M059J (cell line): Measurements from ENCODE around the gene RPTOR. TPM values are rescaled to one million over a fixed set of nuclear protein-coding genes. Genes with fewer than 3 reads are reported as not detected.
A peak's percentile ranks its signal among the peaks of the same experiment; 100 is the strongest.

ENCODE experiments used
- DNase-seq: peaks from one replicate; pipeline ENCODE4 v3.0.0-alpha.2; 2012; ENCODE audit warnings: low read depth
- total RNA-seq: library from RNA; depleted of rRNA; stranded (reverse); fragments of >200 nt; shearing (Covaris generic); gene quantifications from 2 replicates; pipeline ENCODE4 v1.2.3, GENCODE V29; 2014

RPTOR gene
- total RNA-seq, 1 experiment from 2014 or later, result 20.8 TPM

DNA sequence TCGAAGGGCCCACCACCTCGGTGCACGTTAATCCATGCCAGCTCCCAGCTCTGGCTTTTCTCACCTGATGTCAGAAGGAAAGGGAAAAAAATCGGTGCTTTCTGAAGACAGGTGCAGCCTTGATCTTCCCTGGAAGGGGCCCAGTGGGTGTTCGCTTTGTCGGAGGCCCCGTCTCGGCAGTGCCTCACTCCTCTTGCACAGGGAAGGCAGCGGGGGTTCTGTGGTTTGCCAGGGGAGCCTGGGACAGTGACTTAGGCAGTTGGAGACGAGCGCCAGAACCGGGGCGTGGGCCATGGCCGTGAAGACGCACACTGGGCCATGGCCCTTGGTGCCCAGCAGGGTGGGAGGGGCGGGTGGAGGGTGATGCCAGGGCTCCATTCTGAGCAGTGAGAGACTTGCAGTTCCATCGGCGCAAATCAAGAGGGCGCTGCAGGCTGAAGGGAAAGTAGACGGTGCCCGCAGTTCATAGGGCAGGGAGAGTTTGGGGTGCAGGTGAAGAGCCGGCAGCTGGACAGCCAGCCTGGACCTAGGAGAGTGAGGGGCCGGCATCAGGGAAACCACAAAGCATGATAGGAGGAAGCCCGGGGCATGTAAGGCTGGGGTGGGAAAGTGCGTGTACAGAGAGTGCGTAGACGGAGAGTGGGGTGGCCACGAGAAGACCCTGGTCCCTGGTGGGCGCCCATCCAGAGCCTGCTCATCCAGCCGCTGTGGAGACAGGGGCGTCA, 345.7 kb downstream of the RPTOR start:
- DNase-seq, result no peak

DNA sequence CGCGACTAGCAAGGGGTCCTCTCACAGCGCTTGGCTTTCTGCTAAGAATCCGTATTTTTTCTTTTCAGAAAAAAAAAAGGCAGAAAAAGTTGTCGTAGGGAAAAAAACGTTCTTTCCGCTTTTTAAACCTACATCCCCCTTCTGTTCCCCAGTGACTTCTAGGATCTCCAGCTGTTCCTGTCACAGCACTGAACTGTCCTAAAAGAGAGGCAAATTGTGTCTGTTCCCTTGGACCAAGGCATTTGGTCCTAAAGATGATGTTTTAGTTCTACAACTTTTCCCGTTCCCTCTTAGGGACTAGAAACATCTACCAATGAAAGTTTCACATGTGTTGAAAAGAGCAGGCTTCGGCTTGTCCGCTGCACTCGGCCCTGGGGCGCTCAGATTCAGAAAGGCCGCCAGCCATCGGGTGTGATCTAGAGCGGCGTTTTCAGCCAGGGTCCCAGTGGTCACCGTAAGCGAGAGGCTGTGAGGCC, 346.3 kb downstream of the RPTOR start:
- no peak for DNase-seq

DNA sequence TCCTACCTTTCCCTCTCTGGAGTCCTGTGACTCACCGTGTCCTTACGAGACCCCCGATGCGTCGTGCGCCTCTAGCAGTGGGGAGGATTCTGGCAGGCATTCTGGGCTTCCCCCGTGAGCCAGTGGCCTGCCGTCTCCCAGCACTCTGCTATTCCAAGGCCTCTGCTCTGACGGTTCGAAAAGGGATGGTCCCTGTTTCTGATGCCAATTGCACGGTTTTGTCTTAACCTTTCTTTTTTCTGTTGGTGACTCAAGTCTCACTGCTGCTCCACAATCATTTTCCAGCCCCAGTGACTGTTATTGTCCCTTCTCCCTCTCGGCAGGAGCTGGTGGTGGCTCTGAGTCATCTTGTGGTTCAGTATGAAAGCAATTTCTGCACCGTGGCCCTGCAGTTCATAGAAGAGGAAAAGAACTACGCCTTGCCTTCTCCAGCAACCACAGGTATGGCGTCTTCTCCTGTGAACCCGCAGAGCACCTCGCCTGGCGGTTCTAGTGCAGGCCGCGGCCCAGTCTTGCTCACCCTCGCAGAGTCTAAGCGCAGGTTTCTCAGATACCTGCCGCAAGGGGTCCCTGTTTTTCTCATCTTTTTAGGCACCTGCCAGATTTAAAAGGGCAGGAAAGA, 346.9 kb downstream of the RPTOR start:
- DNase-seq, result peak; percentile 99

DNA sequence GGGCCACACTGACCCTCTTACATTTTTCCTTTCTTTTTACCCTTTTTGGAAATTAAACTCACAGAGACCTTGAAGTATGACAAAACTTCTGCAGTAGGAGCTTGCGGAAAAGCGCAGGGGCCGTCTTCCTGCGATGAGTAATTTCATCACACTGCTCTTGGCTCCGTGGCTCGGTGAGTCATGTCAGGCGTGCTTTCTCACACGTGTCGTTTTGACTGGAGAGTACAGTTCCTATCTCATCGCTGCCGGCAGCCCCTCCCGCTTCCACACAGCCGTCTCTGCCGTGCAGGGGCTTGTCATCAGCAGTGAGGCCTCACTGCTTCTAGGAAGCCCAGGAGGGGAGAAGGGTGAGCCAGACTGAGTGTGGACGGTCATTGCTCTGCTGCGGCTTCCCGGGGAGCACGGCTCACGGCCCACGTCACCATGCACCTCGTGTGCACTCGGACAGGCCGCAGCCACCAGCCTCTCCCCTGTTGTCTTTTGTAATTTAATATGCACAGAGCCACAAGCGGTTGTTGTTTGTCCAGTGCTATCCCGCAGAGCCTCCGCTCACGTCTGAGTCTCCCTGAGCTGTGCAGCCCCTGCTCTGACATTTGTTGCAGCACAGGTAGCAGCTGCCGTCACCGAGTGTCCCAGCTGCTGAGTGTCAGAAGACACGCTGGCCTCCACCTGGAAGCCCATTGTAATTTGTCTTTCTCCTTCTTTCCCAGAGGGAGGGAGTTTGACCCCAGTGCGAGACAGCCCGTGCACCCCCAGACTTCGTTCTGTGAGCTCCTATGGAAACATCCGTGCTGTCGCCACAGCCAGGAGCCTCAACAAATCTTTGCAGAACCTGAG, 347.6 kb downstream of the RPTOR start:
- DNase-seq, result peak; percentile 98

DNA sequence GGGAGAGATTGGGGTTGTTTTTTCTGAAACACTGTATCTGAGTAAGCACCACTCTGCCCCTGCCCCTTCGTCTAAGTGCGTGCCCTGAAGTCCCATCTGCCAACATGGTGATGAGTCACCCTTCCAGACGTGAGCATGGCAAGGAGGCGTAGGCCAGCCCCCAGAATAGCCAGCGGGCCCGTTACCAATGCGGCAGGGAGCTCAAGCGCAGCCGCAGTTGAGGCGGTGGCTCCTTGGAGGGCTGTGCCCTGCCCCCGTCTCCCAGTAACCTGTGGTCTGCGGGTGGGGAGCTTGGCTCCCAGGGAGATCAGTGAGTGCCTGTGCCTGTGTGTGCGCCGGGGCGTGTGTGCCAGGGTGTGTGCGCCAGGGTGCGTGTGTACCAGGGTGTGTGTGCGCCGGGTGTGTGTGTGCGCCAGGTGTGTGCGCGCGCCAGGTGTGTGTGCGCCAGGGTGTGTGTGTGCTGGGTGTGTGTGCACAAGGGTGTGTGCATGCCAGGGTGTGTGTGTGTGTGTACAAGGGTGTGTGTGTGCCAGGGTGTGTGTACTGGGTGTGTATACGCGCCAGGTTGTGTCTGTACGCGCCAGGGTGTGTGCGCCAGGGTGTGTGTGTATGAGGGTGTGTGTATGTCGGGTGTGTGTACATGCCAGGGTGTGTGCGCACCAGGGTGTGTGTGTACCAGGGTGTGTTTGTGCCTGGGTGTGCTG, 348.4 kb downstream of the RPTOR start:
- peak; percentile 99 for DNase-seq

DNA sequence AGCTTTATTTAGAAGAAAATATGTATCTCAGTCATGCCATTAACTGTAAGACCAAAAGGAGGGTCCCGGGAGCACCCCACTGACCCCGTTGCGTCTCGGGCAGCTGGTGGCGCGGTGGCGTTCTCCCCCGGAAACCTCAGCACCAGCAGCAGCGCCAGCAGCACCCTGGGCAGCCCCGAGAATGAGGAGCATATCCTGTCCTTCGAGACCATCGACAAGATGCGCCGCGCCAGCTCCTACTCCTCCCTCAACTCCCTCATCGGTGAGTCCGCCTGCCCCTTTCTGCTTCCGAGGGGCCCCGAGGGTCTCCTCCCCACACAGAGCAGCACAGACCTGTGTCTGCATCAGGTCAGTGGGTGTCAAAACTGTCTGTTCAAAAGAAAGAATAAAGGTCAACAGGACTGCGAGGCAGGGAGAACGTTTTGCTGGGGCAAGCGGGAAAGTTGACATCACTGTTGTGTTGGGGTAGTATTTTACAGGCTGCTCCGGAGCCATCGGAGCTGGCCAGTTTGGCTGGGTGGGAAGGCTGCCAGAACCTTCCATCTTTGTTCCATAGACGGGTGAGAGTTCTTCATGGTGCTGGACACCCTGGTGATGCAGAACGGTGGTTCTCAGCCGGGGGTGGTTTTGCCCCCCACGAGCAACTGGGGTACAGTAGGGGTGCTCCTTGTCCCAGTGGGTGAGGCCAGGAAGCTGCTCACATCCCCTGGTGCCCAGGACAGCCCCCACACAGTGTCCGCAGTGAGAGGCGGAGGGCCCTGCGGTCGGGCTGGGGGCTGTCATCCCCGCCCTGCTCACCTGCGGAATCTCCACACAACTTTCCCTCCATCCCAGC, 349.2 kb downstream of the RPTOR start:
- DNase-seq, result no peak

DNA sequence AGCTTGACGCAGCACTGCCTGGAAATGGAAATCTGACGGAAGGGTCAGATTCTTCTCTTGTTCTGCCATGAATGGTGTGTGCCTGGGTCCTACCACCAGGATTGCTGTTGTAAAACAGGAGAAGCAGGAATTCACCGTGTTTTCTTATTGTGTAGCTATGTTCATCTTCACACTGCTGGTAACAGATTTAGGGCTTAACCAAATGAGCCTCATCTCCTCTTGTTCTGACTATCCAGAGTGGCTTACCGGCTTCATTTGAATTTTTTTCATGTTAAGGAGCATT, 349.7 kb downstream of the RPTOR start:
- peak; percentile 5 for DNase-seq

DNA sequence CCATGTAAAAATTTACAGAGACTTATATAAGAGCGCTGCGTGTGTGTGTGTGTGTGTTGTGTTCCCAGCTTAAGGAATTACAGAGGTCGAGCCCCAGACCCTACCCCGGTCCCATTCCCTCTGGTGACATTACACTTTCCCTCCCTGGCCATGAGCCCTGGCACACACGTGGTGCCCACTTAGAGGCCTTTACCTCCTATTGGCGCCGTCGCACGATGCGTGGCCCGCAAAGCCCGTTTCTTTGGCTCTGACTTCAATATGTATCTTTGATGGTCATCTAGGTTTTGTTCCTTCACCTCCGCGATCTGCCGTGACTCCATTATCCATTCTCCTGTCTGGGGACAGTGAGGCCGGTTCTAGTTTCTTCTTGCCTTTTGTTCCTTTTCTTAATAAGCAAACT, 350.1 kb downstream of the RPTOR start:
- no peak for DNase-seq

DNA sequence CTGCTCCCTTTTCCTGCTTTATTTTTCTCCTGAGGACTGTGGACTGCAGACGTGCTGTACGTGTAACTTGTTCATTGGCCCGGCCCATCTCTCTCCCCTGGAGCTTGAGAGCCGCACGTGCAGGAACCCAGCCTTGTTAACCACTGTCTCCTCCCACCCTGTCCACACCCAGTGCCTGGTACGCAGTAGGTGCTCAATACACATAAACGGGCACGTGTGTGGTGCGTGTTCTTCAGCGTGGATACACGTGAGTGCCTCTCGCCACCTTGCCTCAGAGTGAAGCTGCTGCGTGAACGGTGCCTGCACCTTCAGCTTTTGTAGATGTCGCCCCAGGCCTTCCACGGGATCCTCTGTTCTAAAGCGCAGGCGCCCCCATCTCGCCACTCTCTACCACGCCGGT, 350.7 kb downstream of the RPTOR start:
- no peak for DNase-seq

DNA sequence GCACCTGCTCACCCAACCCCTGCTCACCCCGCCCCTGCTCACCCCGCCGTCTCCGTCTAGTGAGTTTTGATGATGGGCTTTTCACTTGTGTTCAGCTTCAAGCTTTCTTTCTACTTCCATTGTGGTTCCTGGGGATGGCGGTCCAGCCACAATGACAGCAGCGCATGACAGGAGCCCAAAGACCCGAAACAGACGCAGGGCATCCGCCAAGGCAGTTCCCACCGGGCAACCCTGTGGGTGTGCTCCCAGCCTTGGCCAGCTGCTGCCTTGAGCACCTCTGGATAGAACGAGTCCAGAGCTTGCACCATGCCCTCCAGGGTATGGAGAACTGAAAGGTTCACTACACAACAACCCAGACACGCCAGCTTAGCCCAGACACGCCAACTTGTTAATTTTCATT, 354.1 kb downstream of the RPTOR start:
- no peak for DNase-seq

DNA sequence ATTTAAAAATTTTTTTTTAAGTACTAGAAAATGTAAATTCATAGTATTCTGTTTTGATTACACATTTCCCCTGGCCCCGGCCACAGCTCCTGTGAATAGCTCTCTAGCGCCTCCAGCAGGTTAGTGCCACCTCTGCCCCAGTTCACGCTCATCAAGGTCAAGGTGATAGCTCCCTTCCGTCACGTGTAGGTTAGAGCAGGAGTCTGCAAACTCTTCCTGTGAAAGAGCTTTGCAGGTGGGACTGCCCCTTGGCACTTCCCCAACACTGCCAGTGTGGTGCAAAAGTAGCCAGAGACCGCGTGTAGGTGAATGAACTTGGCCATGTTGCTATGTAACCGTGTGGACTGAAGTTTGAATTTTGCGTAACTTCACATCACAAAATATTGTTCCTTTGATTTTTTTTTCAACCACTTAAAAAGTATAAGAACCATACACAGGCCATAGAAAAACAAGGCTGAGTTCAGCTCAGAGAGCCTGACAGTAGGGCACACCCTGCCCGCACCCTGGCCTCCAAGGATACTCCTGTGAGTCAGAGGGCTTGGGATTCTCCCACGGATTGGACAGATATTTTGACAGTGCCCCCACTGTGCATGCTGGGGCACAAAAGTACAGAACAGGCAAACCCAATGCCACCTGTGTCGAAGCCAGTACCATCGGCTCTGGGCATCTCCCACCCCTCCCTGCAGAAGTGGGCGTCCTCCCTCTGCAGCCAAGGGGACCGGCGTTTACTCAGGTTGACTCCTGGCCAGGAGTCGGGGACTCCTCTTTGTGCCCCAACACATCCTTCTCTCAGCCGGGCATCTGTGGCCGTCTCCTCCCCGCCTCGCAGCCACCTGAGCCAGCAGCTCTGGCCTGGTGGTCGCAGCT, 355.0 kb downstream of the RPTOR start:
- DNase-seq, result no peak

DNA sequence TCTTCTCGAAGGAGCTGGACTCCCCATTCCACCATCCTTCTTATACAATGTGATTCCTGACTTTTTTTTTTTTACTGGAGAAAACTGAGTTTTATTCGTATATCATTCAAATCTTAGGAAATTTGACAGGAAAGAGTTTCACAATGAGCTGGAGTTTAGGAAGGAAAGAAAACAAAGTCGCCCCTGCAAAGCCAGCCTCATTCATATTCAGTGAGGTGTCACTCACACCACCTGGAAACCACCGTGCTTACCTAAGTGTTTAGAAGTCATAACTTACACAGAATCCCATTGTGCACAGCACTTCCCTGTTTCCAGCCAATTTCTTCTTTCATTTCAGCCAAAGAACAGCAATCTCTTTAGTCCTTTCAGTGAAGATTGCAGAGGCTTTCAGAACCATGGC, 356.7 kb downstream of the RPTOR start:
- no peak for DNase-seq

DNA sequence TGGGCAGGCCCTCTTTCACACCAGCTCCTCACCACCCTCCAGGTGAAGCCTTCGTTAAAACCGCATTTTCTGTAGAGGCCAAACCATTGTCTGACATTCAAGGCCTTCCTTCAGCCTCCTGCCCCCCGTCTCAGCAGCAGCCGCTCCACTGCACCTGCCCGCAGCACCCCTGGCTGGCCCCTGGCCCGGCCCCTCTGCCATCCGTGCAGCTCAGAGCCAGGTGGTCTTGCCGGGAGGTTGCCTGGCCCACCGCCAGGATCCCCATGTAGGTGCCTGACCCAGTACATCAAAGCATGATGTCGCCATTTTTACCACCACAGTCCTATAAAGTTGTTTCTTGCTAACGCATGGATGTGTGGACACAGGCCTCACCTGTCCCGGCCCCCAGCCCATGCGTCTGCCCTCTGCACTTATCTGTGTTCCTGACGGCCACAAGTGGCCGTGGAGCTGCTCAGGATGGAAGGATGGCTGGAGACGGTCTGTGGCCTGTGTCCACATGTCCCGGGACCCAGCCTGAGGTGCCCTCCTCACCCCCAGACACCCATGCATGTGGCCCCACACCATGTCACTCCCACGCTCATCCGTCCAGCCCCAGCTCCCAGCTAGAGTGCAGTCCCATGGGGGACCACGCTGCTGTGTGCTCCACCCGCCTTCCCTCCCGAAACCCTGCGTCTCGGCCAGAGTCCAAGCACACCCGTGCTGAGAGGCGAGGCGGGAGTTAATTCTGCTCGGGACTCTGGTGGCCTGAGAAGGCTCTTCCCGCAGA, 357.7 kb downstream of the RPTOR start:
- DNase-seq, result no peak

DNA sequence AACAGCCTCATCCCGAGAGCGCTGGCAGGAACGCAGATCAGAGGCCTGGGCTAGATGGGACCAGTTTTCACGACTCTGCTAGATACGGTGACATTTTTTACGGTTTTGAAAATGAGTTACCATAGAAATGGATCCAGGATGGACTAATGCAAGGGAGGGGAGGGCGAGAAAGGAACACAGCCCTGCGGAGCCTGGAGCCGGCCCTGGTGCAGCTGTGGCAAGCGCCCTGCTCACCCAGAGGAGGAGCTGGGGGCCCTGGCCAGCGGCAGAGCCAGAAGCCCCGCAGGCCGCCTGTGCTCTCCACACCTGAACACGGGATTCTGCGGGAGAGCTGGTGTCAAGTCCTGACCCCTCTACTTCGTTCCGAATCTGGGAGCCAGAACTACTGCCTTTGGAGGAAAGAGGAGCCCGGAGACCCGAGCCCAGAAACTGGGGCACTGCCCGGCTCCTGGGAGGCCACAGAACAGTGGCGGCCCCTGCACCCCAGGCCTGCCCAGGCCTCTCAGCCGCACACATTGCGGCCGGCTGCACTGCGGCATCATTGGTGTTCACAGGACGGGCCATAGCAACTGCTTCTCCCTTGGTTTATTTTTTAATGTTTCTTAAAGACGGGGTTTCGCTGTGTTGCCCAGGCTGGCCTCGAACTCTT, 358.4 kb downstream of the RPTOR start:
- DNase-seq, result no peak

DNA sequence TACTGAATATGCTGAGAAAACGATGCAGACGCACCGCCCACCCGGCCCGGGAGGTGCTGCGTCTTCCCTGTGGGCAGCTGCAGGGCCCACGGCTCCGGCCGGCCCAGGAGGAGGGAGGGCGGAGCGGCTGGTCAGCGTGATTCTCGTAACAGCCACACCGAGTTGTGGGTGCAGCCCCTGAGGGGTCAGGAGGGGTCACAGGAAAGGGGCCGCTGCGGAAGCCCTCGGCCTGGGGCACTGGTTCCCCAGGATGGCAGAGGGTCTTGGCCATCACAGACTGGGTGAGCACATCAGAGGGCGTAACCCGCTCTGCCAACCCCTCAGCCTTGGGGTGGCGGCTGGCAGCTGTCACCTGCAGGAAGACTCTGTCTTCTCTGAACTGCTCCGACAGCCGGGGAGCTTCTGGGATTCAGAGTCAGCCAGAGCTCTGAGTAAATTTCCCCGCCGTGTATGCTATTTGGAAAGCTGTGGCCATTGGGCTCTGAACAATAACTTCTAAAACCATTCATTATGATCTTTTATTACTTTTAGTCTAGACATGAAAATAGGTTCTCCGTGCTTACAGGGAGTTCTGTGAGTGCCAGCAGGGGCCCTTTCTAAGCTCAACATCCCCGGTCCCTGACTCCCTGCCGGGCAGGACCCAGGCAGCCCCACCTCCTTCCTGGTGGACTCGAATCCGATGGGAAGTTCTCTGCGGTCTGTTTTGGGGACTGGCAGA, 359.6 kb downstream of the RPTOR start:
- DNase-seq, result no peak

DNA sequence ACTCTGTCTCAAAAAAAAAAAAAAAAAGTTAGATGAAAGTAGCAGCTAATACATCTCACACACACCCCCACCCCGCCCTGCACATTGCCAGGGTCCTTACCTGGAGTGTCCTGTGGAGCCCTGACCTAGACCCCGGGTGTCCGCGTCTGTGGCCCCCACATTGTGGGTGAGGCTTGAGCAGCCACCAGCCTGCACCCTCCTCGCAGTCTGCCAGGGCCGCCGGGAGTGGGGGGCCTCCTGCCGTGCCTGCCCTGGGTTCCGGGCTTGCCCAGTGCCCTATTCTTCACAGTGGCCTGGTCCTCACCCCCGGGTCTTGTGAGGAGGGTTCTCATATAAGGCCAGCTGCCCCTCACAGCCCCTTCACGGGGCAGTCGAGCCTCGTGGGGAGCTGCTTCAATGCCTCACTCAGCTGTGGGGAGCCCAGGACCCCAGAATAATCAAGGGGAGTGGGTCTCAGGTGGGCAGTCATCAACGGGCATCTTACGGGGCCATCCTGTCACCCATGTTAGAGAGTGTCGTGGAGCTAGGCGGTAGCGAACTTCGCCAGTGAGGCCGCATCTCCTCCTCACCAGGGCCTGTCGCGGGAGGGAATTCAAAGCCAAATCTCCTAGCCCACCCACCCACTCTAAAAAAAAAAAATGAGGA, 361.1 kb downstream of the RPTOR start:
- DNase-seq, result no peak

DNA sequence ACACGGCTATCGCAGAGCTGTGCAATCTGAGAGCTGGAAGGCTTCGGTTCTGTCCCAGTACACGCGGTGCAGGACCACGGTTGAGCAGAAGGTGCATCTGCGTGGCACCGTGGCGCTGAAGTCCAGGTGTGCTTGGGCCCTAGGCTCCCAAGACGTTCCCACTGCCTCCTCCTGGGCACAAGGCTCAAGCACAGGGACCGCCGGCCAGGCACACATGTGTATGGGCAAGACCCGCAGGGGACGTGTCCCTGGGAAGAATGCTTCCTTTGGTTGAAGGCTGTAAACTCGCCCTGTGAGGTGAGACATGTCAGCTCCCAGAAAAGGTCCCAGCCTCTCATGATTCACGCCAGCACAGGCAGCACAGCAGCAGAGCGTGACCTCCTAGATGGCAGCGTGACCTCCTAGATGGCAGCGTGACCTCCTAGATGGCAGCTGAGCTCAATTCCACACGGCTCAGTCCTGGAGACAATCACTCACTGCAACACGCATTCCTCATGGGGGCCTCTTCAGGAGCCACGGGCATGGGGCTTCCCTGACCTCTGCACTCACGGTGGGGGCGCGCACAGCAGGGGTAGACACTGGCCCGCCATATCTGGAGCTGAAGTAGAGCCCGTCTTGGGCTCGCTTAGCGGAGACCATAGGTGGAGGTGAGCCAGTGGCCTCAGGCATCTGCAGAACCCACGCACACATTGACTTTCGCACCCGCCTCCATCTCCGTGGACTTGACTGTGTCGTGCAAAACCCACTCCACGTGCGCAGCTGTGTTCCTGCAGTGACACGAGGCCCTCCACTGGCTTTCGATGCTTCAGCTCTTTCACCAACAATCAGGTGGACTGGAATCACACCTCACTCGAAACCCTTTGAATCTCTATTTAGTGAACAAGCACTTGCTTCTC, 362.0 kb downstream of the RPTOR start:
- no peak for DNase-seq
